ENCODE results near the gene EXOC3L4.
A peak's percentile ranks its signal among the peaks of the same experiment; 100 is the strongest.

The EXOC3L4 gene

GRCh38 chr14:103130965-103131364 is 36.4 kb downstream of the EXOC3L4 start:
- H3K4me1 ChIP-seq (ENCODE audit: control insufficient read depth, insufficient read depth, low read length), result peaks cover 46% of the 10 kb centered on the region
- no peaks in the 10 kb centered on the region for H3K9me3 ChIP-seq (ENCODE audit: control insufficient read depth in 2 of 2, low read length in 2 of 2)
- H3K4me3 ChIP-seq (ENCODE audit: low read length in 2 of 2), result peak overlapping the region in 1 of 2 donors; percentile 44
- no peak overlapping the region for H3K9ac ChIP-seq (ENCODE audit: low read length in 2 of 2)
- H3K27me3 ChIP-seq (ENCODE audit: control insufficient read depth in 1 of 2, insufficient read depth in 2 of 2, low read length in 2 of 2), result peaks cover 2 to 6% of the 10 kb centered on the region in 2 donors
- no peak overlapping the region for H3K27ac ChIP-seq (ENCODE audit: low read length)
- peaks cover 5 to 7% of the 10 kb centered on the region in 2 donors for H3K36me3 ChIP-seq (ENCODE audit: control insufficient read depth in 2 of 2, insufficient read depth in 2 of 2, low read length in 2 of 2)

DNA sequence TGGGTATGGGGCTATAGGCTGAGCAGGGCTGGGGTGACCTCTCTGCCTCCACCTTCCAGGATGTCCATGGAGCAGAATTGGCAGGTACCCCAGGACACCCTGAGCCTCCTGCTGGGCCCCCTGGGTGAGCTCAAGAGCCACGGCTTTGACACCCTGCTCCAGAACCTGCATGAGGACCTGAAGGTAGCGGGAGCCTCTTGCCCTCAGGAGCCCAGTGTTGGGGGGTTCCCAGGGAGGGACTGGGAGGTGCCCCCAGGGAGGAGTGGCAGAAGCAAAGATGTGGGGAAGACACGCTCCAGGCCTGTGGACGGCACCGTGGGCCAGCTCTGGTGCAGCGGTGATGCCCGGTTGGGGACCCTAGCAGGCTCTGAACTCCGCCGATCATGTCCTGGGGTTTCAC is 37.1 kb downstream of the EXOC3L4 start:
- peaks cover 0 to 1% of the 10 kb centered on the region in 2 donors for H3K27me3 ChIP-seq (ENCODE audit: control insufficient read depth in 1 of 2, insufficient read depth in 2 of 2, low read length in 2 of 2)
- H3K4me1 ChIP-seq (ENCODE audit: control insufficient read depth, insufficient read depth, low read length), result peaks cover 42% of the 10 kb centered on the region
- peaks cover 5 to 7% of the 10 kb centered on the region in 2 donors for H3K36me3 ChIP-seq (ENCODE audit: control insufficient read depth in 2 of 2, insufficient read depth in 2 of 2, low read length in 2 of 2)
- H3K9ac ChIP-seq (ENCODE audit: low read length in 2 of 2), result no peak overlapping the region
- H3K9me3 ChIP-seq (ENCODE audit: control insufficient read depth in 2 of 2, low read length in 2 of 2), result no peaks in the 10 kb centered on the region
- no peak overlapping the region for H3K4me3 ChIP-seq (ENCODE audit: low read length in 2 of 2)
- no peak overlapping the region for H3K27ac ChIP-seq (ENCODE audit: low read length)

- no peak overlapping the region for H3K4me3 ChIP-seq (ENCODE audit: low read length in 2 of 2)
- H3K27ac ChIP-seq (ENCODE audit: low read length), result no peak overlapping the region
- peaks cover 5 to 7% of the 10 kb centered on the region in 2 donors for H3K36me3 ChIP-seq (ENCODE audit: control insufficient read depth in 2 of 2, insufficient read depth in 2 of 2, low read length in 2 of 2)
- no peak overlapping the region for H3K9ac ChIP-seq (ENCODE audit: low read length in 2 of 2)
- no peaks in the 10 kb centered on the region for H3K27me3 ChIP-seq (ENCODE audit: control insufficient read depth in 1 of 2, insufficient read depth in 2 of 2, low read length in 2 of 2)
- H3K9me3 ChIP-seq (ENCODE audit: control insufficient read depth in 2 of 2, low read length in 2 of 2), result no peaks in the 10 kb centered on the region
- peaks cover 41% of the 10 kb centered on the region for H3K4me1 ChIP-seq (ENCODE audit: control insufficient read depth, insufficient read depth, low read length)
These were observed 38.1 kb downstream of the EXOC3L4 start for GRCh38 chr14:103132381-103133209.

DNA sequence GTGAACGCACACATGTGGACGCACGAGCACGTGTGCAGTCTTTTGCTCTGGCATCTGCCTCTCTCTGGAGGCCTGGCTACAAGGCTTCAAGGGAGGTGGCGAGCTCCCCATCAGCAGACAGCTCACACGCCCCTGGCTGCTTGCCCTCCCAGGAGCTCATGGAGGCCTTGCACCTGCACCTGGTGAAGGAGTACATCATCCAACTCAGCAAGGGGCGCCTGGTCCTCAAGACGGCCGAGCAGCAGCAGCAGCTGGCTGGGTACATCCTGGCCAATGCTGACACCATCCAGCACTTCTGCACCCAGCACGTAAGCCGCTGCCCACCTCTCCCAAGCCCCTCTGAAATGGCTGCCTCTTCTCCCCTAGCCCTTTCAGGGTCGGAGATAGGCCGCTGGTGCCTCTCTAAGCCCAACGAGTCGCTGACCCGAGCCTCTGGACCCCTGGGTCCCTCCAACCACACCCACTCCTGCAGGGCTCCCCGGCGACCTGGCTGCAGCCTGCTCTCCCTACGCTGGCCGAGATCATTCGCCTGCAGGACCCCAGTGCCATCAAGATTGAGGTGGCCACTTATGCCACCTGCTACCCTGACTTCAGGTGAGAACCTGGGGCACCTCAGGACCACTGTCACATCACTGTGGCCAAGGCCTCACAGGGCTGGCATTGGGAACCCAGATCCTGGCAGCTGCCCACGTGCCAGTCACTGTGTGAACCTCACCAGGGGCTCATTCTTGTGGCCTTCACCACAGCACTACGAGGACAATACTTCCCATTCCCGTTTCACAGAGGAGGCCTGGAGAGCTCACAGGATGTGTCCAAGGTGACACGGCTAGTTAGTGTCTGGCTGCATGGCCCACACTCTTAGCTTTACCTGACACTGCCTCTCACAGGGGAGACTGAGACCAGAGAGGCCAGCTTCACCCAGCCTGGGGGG is 39.0 kb downstream of the EXOC3L4 start:
- Histone ChIP-seq H3K36me3 (ENCODE audit: control insufficient read depth in 2 of 2, insufficient read depth in 2 of 2, low read length in 2 of 2) (peaks cover 5 to 7% of the 10 kb centered on the region in 2 donors), H3K4me1 (ENCODE audit: control insufficient read depth, insufficient read depth, low read length) (peaks cover 40% of the 10 kb centered on the region), H3K4me3 (ENCODE audit: low read length in 2 of 2) (no peak overlapping the region), H3K9me3 (ENCODE audit: control insufficient read depth in 2 of 2, low read length in 2 of 2) (no peaks in the 10 kb centered on the region), H3K27me3 (ENCODE audit: control insufficient read depth in 1 of 2, insufficient read depth in 2 of 2, low read length in 2 of 2) (peaks cover 0 to under 1% of the 10 kb centered on the region in 2 donors), H3K27ac (ENCODE audit: low read length) (no peak overlapping the region), H3K9ac (ENCODE audit: low read length in 2 of 2) (no peak overlapping the region)

DNA sequence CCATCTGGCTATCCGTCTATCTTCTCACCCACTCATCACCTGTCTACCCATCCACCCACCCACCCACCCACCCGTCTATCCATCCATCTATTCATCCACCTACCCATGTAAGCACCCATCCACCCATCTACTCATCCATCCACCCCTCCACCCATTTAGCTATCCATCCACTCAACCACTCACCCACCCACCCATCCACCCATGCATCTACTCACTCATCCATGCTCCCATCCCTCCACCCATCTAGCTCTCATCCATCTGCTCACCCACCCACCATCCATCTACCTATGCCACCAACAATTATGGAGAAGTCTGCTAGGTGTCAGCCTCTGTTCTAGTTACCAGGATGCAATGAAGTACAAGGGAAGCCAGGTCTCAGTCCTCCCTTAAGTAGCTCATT is 39.9 kb downstream of the EXOC3L4 start:
- Histone ChIP-seq H3K9ac (ENCODE audit: low read length in 2 of 2) (no peak overlapping the region), H3K27me3 (ENCODE audit: control insufficient read depth in 1 of 2, insufficient read depth in 2 of 2, low read length in 2 of 2) (peaks cover 0 to 6% of the 10 kb centered on the region in 2 donors), H3K27ac (ENCODE audit: low read length) (no peak overlapping the region), H3K4me3 (ENCODE audit: low read length in 2 of 2) (no peak overlapping the region), H3K9me3 (ENCODE audit: control insufficient read depth in 2 of 2, low read length in 2 of 2) (no peaks in the 10 kb centered on the region), H3K36me3 (ENCODE audit: control insufficient read depth in 2 of 2, insufficient read depth in 2 of 2, low read length in 2 of 2) (peaks cover 5 to 7% of the 10 kb centered on the region in 2 donors), H3K4me1 (ENCODE audit: control insufficient read depth, insufficient read depth, low read length) (peaks cover 34% of the 10 kb centered on the region)

DNA sequence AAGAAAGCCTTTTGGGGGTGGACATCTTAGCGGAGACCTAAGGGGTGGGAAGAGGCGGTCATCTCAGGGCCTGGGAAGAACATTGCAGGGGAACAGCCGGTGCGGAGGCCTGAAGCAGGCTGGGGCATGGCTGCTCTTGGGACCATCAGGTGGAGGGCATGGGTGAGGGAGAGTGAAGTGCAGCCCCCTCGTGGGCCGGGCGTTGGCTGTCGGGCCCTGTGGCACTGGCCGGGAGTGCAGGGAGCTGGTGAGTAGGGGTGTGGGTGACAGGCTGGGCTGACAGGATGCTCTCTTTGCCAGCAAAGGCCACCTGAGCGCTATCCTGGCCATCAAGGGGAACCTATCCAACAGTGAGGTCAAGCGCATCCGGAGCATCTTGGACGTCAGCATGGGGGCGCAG is 40.4 kb downstream of the EXOC3L4 start:
- Histone ChIP-seq H3K27ac (ENCODE audit: low read length) (no peak overlapping the region), H3K27me3 (ENCODE audit: control insufficient read depth in 1 of 2, insufficient read depth in 2 of 2, low read length in 2 of 2) (peaks cover 0 to 6% of the 10 kb centered on the region in 2 donors), H3K9ac (ENCODE audit: low read length in 2 of 2) (no peak overlapping the region), H3K36me3 (ENCODE audit: control insufficient read depth in 2 of 2, insufficient read depth in 2 of 2, low read length in 2 of 2) (peaks cover 5 to 7% of the 10 kb centered on the region in 2 donors), H3K4me3 (ENCODE audit: low read length in 2 of 2) (no peak overlapping the region), H3K9me3 (ENCODE audit: control insufficient read depth in 2 of 2, low read length in 2 of 2) (no peaks in the 10 kb centered on the region), H3K4me1 (ENCODE audit: control insufficient read depth, insufficient read depth, low read length) (peaks cover 32% of the 10 kb centered on the region)

- H3K9me3 ChIP-seq (ENCODE audit: control insufficient read depth in 2 of 2, low read length in 2 of 2), result no peaks in the 10 kb centered on the region
- H3K4me3 ChIP-seq (ENCODE audit: low read length in 2 of 2), result no peak overlapping the region
- H3K27ac ChIP-seq (ENCODE audit: low read length), result no peak overlapping the region
- peaks cover 5 to 7% of the 10 kb centered on the region in 2 donors for H3K36me3 ChIP-seq (ENCODE audit: control insufficient read depth in 2 of 2, insufficient read depth in 2 of 2, low read length in 2 of 2)
- H3K27me3 ChIP-seq (ENCODE audit: control insufficient read depth in 1 of 2, insufficient read depth in 2 of 2, low read length in 2 of 2), result peaks cover 2 to 11% of the 10 kb centered on the region in 2 donors
- H3K9ac ChIP-seq (ENCODE audit: low read length in 2 of 2), result no peak overlapping the region
- H3K4me1 ChIP-seq (ENCODE audit: control insufficient read depth, insufficient read depth, low read length), result peaks cover 25% of the 10 kb centered on the region
These were observed 41.1 kb downstream of the EXOC3L4 start for GRCh38 chr14:103135333-103136260.

DNA sequence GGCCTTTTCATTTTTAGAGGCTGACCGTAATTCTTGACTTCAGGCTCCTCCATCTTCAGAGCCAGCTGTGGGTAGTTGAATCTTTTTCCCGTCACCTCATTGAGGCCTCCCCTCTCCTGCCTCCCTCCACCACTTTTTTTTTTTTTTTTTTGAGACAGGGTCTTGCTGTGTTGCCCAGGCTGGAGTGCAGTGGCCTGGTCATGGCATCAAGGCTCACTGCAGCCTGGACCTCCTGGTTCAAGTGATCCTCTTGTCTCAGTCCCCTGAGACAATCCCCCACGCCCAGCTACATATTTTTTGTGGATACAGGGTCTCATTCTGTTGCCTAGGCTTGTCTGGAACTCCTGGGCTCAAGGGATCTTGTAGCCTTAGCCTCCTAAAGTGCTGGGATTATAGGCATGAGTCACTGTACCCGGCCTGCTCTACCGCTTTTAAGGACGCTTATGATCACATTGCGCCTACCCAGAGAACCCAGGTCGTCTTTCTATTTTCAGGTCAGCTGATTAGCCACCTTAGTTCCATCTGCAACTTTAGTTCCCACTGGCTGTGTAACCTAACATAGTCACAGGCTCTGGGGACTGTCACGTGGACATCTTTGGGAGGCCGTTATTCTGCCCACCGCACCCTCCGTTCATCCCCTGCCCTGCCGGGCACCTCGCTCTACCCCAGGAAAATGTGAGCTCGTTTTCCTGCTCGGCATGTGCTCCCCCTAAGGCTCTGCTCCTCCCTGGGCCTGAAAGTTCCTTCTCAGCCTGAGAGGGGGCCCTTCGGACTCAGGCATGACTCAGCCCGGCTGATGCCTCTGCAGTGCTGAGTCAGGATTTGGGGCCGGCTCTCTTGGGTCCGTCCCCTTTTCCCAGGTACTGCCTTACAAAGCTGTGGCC is 42.1 kb downstream of the EXOC3L4 start:
- peaks cover 5 to 7% of the 10 kb centered on the region in 2 donors for H3K36me3 ChIP-seq (ENCODE audit: control insufficient read depth in 2 of 2, insufficient read depth in 2 of 2, low read length in 2 of 2)
- H3K27ac ChIP-seq (ENCODE audit: low read length), result no peak overlapping the region
- no peak overlapping the region for H3K9ac ChIP-seq (ENCODE audit: low read length in 2 of 2)
- peaks cover 18% of the 10 kb centered on the region for H3K4me1 ChIP-seq (ENCODE audit: control insufficient read depth, insufficient read depth, low read length)
- H3K27me3 ChIP-seq (ENCODE audit: control insufficient read depth in 1 of 2, insufficient read depth in 2 of 2, low read length in 2 of 2), result peaks cover 4 to 16% of the 10 kb centered on the region in 2 donors
- no peak overlapping the region for H3K4me3 ChIP-seq (ENCODE audit: low read length in 2 of 2)
- H3K9me3 ChIP-seq (ENCODE audit: control insufficient read depth in 2 of 2, low read length in 2 of 2), result no peaks in the 10 kb centered on the region

- H3K27ac ChIP-seq (ENCODE audit: low read length), result no peak overlapping the region
- peaks cover 5 to 6% of the 10 kb centered on the region in 2 donors for H3K36me3 ChIP-seq (ENCODE audit: control insufficient read depth in 2 of 2, insufficient read depth in 2 of 2, low read length in 2 of 2)
- H3K9ac ChIP-seq (ENCODE audit: low read length in 2 of 2), result no peak overlapping the region
- no peaks in the 10 kb centered on the region for H3K9me3 ChIP-seq (ENCODE audit: control insufficient read depth in 2 of 2, low read length in 2 of 2)
- peaks cover 6 to 20% of the 10 kb centered on the region in 2 donors for H3K27me3 ChIP-seq (ENCODE audit: control insufficient read depth in 1 of 2, insufficient read depth in 2 of 2, low read length in 2 of 2)
- H3K4me1 ChIP-seq (ENCODE audit: control insufficient read depth, insufficient read depth, low read length), result peaks cover 18% of the 10 kb centered on the region
- H3K4me3 ChIP-seq (ENCODE audit: low read length in 2 of 2), result peak overlapping the region in 1 of 2 donors; percentile 44
These were observed 43.3 kb downstream of the EXOC3L4 start for GRCh38 chr14:103137689-103138300.

Data from stomach smooth muscle (tissue), 2 donors.